AG04450 (cell line): ENCODE results near the gene GSG1L. TPM values are rescaled to one million over a fixed set of nuclear protein-coding genes. Genes with fewer than 3 reads are reported as not detected.

Experiments
- CTCF ChIA-PET: fragments of 300-600, 350-600 bp; formaldehyde crosslinking; extraction: SDS; loops from one replicate; lab custom pipeline; 2022; ENCODE audit warnings: antibody characterized with exemption, inconsistent platforms; lab: Charles Lee
- POLR2A ChIA-PET: fragments of 350-600 bp; formaldehyde crosslinking; extraction: SDS; loops from one replicate; lab custom pipeline; 2021; ENCODE audit warnings: antibody characterized with exemption, inconsistent platforms; lab: Yijun Ruan, JAX
- DNase-seq: peaks from one replicate; pipeline ENCODE4 v3.0.0-alpha.2; 2011; ENCODE audit warnings: low read depth, low spot score
- H3K27ac ChIP-seq: one replicate; pipeline ENCODE4 v1.5.1; 2012; ENCODE audit warnings: low read depth, low read length, control low read depth
- H3K27me3 ChIP-seq: one replicate; pipeline ENCODE4 v1.6.0; 2012; ENCODE audit warnings: low read length; ENCODE audit not compliant: control insufficient read depth, insufficient read depth
- H3K4me3 ChIP-seq: 2 replicates; pipeline ENCODE4 v1.5.1; 2011; ENCODE audit warnings: mild to moderate bottlenecking, low read depth, low read length, control low read depth
- H3K9me3 ChIP-seq: 2 replicates; pipeline ENCODE4 v1.5.1; 2012; ENCODE audit warnings: low read length; ENCODE audit not compliant: control insufficient read depth, insufficient read depth
- CTCF ChIP-seq: IDR thresholded peaks from 2 replicates; pipeline ENCODE4 v1.5.1; 2011; ENCODE audit warnings: low read depth, low read length, control low read depth, inconsistent platforms
- polyA plus RNA-seq: library from polyadenylated mRNA; depleted of rRNA; stranded (reverse); fragments of >200 nt; gene quantifications from 2 replicates; pipeline ENCODE4 v1.2.3, GENCODE V29; 2011

The GSG1L gene
- polyA plus RNA-seq, 1 experiment = not detected

- no peak for TF ChIP-seq CTCF
- Histone ChIP-seq H3K27me3 (peaks cover 4% of the 10 kb centered on the region), H3K27ac (no peak overlapping the region), H3K9me3 (no peaks in the 10 kb centered on the region; the same call in 1 of the 2 replicates), H3K4me3 (no peak overlapping the region)
- ChIA-PET POLR2A (no interaction called here), CTCF (no interaction called here)
- DNase-seq = no peak
Observed at GRCh38 chr16:28010671-28011070, 52.8 kb downstream of the GSG1L start.

- POLR2A ChIA-PET = no interaction called here
- CTCF ChIA-PET = no interaction called here
- TF ChIP-seq CTCF = no peak
- DNase-seq = no peak
- no peak overlapping the region for H3K27ac ChIP-seq
- no peak overlapping the region for H3K4me3 ChIP-seq
- H3K27me3 ChIP-seq = peaks cover 4% of the 10 kb centered on the region
- no peaks in the 10 kb centered on the region; the same call in 1 of the 2 replicates for H3K9me3 ChIP-seq
Observed at GRCh38 chr16:28009586-28010373, 53.7 kb downstream of the GSG1L start.

- Histone ChIP-seq H3K27ac (no peak overlapping the region), H3K27me3 (peaks cover 2% of the 10 kb centered on the region), H3K4me3 (no peak overlapping the region), H3K9me3 (peaks cover 4% of the 10 kb centered on the region; the same call in 1 of the 2 replicates)
- ChIA-PET CTCF (no interaction called here), POLR2A (no interaction called here)
- DNase-seq = no peak
- no peak for TF ChIP-seq CTCF
Observed at GRCh38 chr16:28003923-28004322, 59.6 kb downstream of the GSG1L start.

GRCh38 chr16:28003021-28003865 lies 60.3 kb downstream of the GSG1L start:
- no peak for TF ChIP-seq CTCF
- POLR2A ChIA-PET = no interaction called here
- H3K27ac ChIP-seq = no peak overlapping the region
- H3K27me3 ChIP-seq = peaks cover 2% of the 10 kb centered on the region
- no peak overlapping the region for H3K4me3 ChIP-seq
- CTCF ChIA-PET = no interaction called here
- no peak for DNase-seq
- peaks cover 4% of the 10 kb centered on the region; the same call in 1 of the 2 replicates for H3K9me3 ChIP-seq

- ChIA-PET CTCF (no interaction called here), POLR2A (no interaction called here)
- Histone ChIP-seq H3K9me3 (peaks cover 4% of the 10 kb centered on the region; the same call in 1 of the 2 replicates), H3K27ac (no peak overlapping the region), H3K4me3 (no peak overlapping the region), H3K27me3 (no peaks in the 10 kb centered on the region)
- TF ChIP-seq CTCF = no peak
- no peak for DNase-seq
Observed at GRCh38 chr16:28001642-28002041, 61.9 kb downstream of the GSG1L start.
